GM12878 (cell line): ENCODE data around the gene SCARB1. TPM values are rescaled to one million over a fixed set of nuclear protein-coding genes. Genes with fewer than 3 reads are reported as not detected.

Experiments used
- ETV6 ChIP-seq, 2 experiments: fragments of 450-650 bp in 1 of 2; IDR thresholded peaks in 1 of 2; conservative IDR thresholded peaks in 1 of 2; 2 replicates each; pipeline ENCODE4 v1.6.1; 2014; ENCODE audit warnings: antibody characterized with exemption in 1 of 2, borderline replicate concordance in 1 of 2, low read depth in 1 of 2, mild to moderate bottlenecking in 1 of 2, moderate library complexity in 1 of 2
- FOXK2 ChIP-seq: fragments of 450-650 bp; IDR thresholded peaks from 2 replicates; pipeline ENCODE4 v1.6.1; 2017; ENCODE audit warnings: mild to moderate bottlenecking, moderate library complexity
- NFYA ChIP-seq: IDR thresholded peaks from 2 replicates; pipeline ENCODE4 v1.6.1; 2011; ENCODE audit warnings: low read depth, mild to moderate bottlenecking, low read length, improper control_type of control experiment, borderline replicate concordance
- ZBTB4 ChIP-seq: fragments of 450-650 bp; formaldehyde crosslinking; IDR thresholded peaks from 2 replicates; pipeline ENCODE4 v1.4.0; 2022; ENCODE audit warnings: mild to moderate bottlenecking, moderate library complexity
- polyA plus RNA-seq, 11 experiments: library from polyadenylated mRNA; depleted of rRNA in 4 of 11; unstranded in 6 of 11; stranded (reverse) in 5 of 11; fragments of >200 nt; fragmentation: Nextera tagmentation in 4 of 11; fragmentation: Illumina TruSeq in 1 of 11; extraction: Ambion mirVana in 4 of 11; extraction: Trizol in 1 of 11; gene quantifications; 1 replicate in 1 of 11; 2 replicates in 10 of 11; pipeline versions ENCODE4 v1.2.1 to v1.2.3, GENCODE V29; 2011 to 2016; ENCODE audit warnings: inconsistent platforms in 2 of 11, missing spikeins in 2 of 11, low read depth in 1 of 11
- total RNA-seq, 4 experiments: library from RNA; depleted of rRNA in 3 of 4; stranded (reverse); fragments of >200 nt in 3 of 4; fragmentation: Illumina TruSeq in 1 of 4; extraction: Trizol in 1 of 4; gene quantifications; 2 replicates each; pipeline versions ENCODE4 v1.2.1 to v1.2.3, GENCODE V29; 2013 to 2021
- TF ChIP-seq, protein P1 (sequence below): IDR thresholded peaks from 2 replicates; pipeline ENCODE4 v1.6.1; 2012; ENCODE audit warnings: mild to moderate bottlenecking, low read depth, low read length

SCARB1 gene
- total and polyA plus RNA-seq, 10 of the 15 experiments (the other 5 are each of a cell fraction or from before 2014, with no cell fraction given) = 0.34 to 104 (median 63.1) TPM

GRCh38 chr12:124863416-124864325 lies at the start of gene SCARB1 (continued):
- TF ChIP-seq ZBTB4 (CRISPR knock-in tag) (no peak), ETV6 (conservative IDR thresholded peaks at IDR 0.05 in 1 of 2, IDR thresholded peaks at IDR 0.05 in 1 of 2; ENCODE audit: borderline replicate concordance in 1 of 2, low read depth in 1 of 2) (no peak), FOXK2 (peak; percentile 59), NFYA (no peak)
- TF ChIP-seq, protein P1, sequence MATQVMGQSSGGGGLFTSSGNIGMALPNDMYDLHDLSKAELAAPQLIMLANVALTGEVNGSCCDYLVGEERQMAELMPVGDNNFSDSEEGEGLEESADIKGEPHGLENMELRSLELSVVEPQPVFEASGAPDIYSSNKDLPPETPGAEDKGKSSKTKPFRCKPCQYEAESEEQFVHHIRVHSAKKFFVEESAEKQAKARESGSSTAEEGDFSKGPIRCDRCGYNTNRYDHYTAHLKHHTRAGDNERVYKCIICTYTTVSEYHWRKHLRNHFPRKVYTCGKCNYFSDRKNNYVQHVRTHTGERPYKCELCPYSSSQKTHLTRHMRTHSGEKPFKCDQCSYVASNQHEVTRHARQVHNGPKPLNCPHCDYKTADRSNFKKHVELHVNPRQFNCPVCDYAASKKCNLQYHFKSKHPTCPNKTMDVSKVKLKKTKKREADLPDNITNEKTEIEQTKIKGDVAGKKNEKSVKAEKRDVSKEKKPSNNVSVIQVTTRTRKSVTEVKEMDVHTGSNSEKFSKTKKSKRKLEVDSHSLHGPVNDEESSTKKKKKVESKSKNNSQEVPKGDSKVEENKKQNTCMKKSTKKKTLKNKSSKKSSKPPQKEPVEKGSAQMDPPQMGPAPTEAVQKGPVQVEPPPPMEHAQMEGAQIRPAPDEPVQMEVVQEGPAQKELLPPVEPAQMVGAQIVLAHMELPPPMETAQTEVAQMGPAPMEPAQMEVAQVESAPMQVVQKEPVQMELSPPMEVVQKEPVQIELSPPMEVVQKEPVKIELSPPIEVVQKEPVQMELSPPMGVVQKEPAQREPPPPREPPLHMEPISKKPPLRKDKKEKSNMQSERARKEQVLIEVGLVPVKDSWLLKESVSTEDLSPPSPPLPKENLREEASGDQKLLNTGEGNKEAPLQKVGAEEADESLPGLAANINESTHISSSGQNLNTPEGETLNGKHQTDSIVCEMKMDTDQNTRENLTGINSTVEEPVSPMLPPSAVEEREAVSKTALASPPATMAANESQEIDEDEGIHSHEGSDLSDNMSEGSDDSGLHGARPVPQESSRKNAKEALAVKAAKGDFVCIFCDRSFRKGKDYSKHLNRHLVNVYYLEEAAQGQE = 0 out of 2 replicates have a peak, but pooled peaks have one; percentile 5
